ENCODE measurements around the gene SIGLEC9.
A peak's percentile ranks its signal among the peaks of the same experiment; 100 is the strongest.
"Not testable (repeated sequence)": the region's sequence is repeated elsewhere in the genome, so short reads cannot be mapped to it uniquely, and the experiment has no call there.

SIGLEC9 gene

DNA sequence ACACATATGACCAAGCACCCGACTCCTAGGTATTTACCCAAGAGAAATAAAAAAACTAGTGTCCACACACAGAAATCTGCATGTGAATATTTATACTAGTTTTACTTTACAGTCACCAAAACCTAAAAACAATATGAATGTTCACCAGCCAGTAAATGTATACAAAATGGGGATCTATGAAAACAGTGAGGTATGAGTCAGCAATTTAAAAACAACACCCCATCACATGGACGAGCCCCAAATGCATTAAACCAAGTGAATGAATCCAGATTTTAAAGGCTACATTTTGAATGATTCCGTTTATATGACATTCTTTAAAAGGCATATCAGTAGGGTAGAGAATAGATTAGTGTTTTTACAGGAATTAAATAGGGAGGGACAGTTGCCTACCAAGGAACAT, 39.5 kb downstream of the SIGLEC9 start:
- DNase-seq (ENCODE audit: low read depth): no peak
- no peak overlapping the region for H3K4me3 ChIP-seq (ENCODE audit: low read length)
- TF ChIP-seq, protein P1, sequence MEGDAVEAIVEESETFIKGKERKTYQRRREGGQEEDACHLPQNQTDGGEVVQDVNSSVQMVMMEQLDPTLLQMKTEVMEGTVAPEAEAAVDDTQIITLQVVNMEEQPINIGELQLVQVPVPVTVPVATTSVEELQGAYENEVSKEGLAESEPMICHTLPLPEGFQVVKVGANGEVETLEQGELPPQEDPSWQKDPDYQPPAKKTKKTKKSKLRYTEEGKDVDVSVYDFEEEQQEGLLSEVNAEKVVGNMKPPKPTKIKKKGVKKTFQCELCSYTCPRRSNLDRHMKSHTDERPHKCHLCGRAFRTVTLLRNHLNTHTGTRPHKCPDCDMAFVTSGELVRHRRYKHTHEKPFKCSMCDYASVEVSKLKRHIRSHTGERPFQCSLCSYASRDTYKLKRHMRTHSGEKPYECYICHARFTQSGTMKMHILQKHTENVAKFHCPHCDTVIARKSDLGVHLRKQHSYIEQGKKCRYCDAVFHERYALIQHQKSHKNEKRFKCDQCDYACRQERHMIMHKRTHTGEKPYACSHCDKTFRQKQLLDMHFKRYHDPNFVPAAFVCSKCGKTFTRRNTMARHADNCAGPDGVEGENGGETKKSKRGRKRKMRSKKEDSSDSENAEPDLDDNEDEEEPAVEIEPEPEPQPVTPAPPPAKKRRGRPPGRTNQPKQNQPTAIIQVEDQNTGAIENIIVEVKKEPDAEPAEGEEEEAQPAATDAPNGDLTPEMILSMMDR (conservative IDR thresholded peaks at IDR 0.05; ENCODE audit: low read length): no peak

DNA sequence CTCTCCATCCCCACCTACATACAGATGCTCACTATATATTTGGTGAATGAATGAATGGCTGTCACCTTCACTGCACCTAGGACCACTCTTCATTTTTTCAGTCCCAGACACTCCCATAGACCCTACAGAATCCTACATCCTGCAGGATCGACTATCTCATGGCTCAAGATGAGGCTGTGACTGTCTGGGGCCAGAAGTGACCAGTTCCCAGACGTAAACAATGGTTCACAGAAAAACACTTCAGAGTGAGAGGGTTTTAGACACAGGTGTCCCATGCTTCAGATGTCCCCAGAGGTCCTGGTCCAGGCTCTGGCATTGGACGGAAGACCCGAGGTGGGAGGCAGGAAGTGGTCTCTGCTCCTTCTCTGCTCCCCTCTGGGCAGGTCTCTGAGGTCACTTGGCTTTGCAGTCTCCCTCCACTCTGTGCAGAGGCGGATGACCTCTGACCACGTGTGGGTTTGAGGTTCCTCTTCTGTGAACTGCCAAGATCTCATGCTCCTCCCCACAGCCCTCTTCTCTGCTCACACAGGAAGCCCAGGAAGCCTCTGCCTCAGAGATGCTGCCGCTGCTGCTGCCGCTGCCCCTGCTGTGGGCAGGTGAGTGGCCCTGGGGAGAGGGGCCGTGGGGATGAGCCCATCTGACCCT, 42.3 kb downstream of the SIGLEC9 start:
- H3K4me3 ChIP-seq (ENCODE audit: low read length): no peak overlapping the region
- DNase-seq (ENCODE audit: low read depth): no peak
- TF ChIP-seq, protein P1 (conservative IDR thresholded peaks at IDR 0.05; ENCODE audit: low read length): no peak

DNA sequence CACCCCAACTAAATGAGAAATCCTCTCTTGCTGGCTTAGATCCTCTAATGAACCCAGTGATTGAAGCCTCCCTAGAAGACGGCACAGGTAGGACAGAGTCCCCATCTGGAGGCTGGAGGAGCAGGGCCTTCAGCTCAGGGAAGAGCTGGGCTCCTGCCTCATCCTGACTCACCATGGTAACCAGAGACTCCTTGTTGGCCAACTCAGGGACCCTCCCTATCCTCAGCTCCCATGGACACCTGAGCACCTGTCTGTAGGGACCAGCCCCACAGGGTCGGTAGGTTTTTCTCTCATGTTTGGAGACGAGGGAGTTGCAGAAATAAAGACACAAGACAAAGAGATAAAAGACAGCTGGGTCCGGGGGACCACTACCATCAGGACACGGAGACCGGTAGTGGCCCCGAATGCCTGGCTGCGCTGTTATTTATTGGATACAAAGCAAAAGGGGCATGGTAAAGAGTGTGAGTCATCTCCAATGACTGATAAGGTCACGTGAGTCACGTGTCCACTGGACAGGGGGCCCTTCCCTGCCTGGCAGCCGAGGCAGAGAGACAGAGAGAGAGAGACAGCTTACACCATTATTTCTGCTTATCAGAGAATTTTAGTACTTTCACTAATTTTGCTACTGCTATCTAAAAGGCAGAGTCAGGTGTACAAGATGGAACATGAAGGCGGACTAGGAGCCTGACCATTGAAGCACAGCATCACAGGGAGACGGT, 44.0 kb downstream of the SIGLEC9 start:
- DNase-seq (ENCODE audit: low read depth): no peak
- no peak overlapping the region for H3K4me3 ChIP-seq (ENCODE audit: low read length)
- TF ChIP-seq, protein P1 (conservative IDR thresholded peaks at IDR 0.05; ENCODE audit: low read length): no peak

DNA sequence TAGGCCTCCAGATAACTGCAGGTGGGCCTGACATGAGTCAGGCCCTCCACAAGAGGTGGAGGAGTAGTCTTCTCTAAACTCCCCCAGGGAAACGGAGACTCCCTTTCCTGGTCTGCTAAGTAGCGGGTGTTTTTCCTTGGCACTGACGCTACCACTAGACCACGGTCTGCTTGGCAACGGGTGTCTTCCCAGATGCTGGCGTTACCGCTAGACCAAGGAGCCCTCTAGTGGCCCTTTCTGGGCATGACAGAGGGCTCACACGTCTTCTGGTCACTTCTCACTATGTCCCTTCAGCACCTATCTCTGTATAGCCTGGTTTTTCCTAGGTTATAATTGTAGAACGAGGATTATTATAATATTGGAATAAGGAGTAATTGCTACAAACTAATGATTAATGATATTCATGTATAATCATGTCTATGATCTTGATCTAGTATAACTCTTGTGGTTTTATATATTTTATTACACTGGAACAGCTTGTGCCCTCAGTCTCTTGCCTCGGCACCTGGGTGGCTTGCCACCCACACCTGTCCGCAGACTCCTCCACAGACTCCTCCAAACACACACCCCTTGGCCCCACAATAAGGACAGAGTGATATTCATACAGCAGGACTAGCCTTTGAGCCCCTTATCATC, 44.7 kb downstream of the SIGLEC9 start:
- peak; percentile 68 for DNase-seq (ENCODE audit: low read depth)
- TF ChIP-seq, protein P1 (conservative IDR thresholded peaks at IDR 0.05; ENCODE audit: low read length): peak; percentile 78

DNA sequence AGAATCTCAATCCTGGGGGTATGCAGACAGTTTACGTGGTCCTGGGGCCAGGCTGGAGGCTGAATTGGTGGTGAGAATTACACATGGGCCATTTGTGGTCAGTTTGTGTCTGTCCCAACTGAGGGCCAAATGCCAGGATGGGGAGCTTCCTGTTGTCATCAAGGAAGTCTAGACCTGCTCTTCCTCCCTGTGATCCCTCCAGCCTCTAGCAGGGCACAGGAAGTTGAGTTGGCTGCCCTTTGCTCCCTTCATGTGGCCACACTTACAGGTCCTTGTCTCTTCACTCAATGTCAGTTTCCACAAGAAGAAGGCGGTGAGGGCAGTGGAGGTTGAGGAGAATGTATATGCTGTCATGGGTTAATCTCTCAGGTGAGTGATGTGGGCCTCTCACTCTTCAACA, 47.5 kb downstream of the SIGLEC9 start:
- no peak overlapping the region for H3K4me3 ChIP-seq (ENCODE audit: low read length)
- no peak for DNase-seq (ENCODE audit: low read depth)
- TF ChIP-seq, protein P1 (conservative IDR thresholded peaks at IDR 0.05; ENCODE audit: low read length): no peak

More for the DNA sequence above, 44.7 kb downstream of the SIGLEC9 start:
- H3K4me3 ChIP-seq (ENCODE audit: low read length): not testable (repeated sequence)

DNA sequence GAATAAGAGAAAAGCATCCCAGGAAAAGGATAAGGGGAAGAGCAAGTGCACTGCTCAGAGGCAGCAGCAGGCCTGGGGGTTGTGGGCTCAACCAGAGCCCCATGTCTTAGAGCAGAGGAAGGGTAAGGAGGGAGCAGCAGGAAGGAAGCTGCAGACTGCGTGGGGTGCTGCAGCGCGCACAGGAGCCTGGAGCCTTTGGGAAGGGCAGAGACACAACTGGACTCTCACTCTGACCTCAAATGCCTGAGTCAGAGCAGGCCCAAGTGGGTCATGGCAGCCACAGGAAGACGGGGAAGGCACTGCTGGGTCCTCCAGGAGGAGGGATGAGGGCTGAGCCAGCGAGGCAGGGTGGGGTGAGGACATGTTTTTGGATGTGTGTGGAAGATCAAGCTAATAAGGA, 49.0 kb downstream of the SIGLEC9 start:
- H3K4me3 ChIP-seq (ENCODE audit: low read length): no peak overlapping the region
- TF ChIP-seq, protein P1 (conservative IDR thresholded peaks at IDR 0.05; ENCODE audit: low read length): no peak
- DNase-seq (ENCODE audit: low read depth): no peak

All from AG10803 (cell line).